ENCODE measurements around the gene INVS. TPM values are rescaled to one million over a fixed set of nuclear protein-coding genes. Genes with fewer than 3 reads are reported as not detected.
A peak's percentile ranks its signal among the peaks of the same experiment; 100 is the strongest.

Gene INVS
- total RNA-seq, 3 donors from 2014 or later (not counting 1 experiment from before 2014, with no cell fraction given) = 24.5 to 30.6 (median 27.4) TPM

GRCh38 chr9:100106616-100107015 lies 7.6 kb downstream of the INVS start:
- Histone ChIP-seq H3K36me3 (ENCODE audit: control insufficient read depth, insufficient read depth, low read length) (peaks cover 51% of the 10 kb centered on the region), H3K9me3 (ENCODE audit: control insufficient read depth, insufficient read depth, low read length) (no peaks in the 10 kb centered on the region), H3K4me3 (ENCODE audit: low read length) (no peak overlapping the region), H3K27me3 (ENCODE audit: control insufficient read depth, insufficient read depth, low read length) (no peaks in the 10 kb centered on the region), H3K4me1 (ENCODE audit: control insufficient read depth, insufficient read depth, low read length) (no peaks in the 10 kb centered on the region), H3K27ac (ENCODE audit: low read length) (no peak overlapping the region)
- DNase-seq (no peak), ATAC-seq (no peak)
- Mint-ChIP-seq H3K9me3 (no peaks in the 10 kb centered on the region), H3K36me3 (no peaks in the 10 kb centered on the region), H3K27me3 (ENCODE audit: low read depth in 2 of 2) (no peaks in the 10 kb centered on the region), H3K4me1 (peaks cover 0 to 10% of the 10 kb centered on the region in 2 donors), H3K4me3 (no peak overlapping the region), H3K27ac (no peak overlapping the region)
- TF ChIP-seq CTCF (IDR thresholded peaks at IDR 0.05) = no peak
- intact Hi-C loops (cut with micrococcal nuclease) = no loop called here
- 37% methylated on average over 2 of the region's 2 CpGs for WGBS (ENCODE audit: insufficient coverage)

DNA sequence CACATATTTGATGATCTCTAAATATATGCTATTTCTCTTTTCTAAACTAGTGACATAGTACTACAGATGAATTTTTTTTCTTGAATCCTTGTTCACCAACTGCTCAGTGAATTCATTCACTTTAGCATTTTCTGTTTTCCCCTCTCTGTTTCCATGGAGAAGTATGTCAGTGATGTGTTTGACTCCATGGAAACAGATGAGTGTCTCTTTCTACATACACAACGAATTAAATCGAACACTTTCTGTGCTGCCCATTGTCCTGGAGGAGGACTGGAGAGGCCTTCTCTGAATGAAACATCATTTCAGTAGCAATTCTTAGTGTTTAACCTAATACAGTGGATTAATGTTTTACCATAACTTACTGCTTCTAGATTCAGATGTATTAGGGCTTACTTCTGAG lies 9.5 kb downstream of the INVS start:
- Histone ChIP-seq H3K4me3 (ENCODE audit: low read length) (no peak overlapping the region), H3K27me3 (ENCODE audit: control insufficient read depth, insufficient read depth, low read length) (no peaks in the 10 kb centered on the region), H3K4me1 (ENCODE audit: control insufficient read depth, insufficient read depth, low read length) (no peaks in the 10 kb centered on the region), H3K27ac (ENCODE audit: low read length) (no peak overlapping the region), H3K9me3 (ENCODE audit: control insufficient read depth, insufficient read depth, low read length) (no peaks in the 10 kb centered on the region), H3K36me3 (ENCODE audit: control insufficient read depth, insufficient read depth, low read length) (peaks cover 54% of the 10 kb centered on the region)
- 93% methylated on average over 2 of the region's 2 CpGs for WGBS (ENCODE audit: insufficient coverage)
- Mint-ChIP-seq H3K4me3 (no peak overlapping the region), H3K27me3 (ENCODE audit: low read depth in 2 of 2) (no peaks in the 10 kb centered on the region), H3K9me3 (no peaks in the 10 kb centered on the region), H3K36me3 (no peaks in the 10 kb centered on the region), H3K27ac (no peak overlapping the region), H3K4me1 (peaks cover 6 to 15% of the 10 kb centered on the region in 2 donors)
- intact Hi-C loops (cut with micrococcal nuclease) = no loop called here
- DNase-seq (no peak), ATAC-seq (no peak)
- no peak for TF ChIP-seq CTCF (IDR thresholded peaks at IDR 0.05)

DNA sequence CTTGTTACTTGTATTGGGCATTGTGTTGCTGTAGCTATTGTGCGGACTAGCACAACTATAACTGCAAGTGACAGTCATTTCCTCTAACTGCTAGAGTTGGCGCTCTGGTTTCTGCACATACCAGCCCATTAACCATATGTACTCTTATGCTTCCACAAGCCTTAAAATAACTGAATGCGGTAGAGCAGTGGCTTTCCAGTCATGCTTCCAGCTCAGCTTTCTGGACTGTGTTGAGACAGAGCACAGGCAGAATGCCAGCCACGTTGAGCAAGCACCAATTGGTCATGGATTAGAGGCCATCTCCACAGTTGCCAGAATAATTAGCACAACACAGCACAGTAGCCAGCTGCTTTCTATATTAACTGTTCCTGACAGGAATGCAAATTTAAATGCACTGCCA lies 12.2 kb downstream of the INVS start:
- no peaks in the 10 kb centered on the region for H3K27me3 Mint-ChIP-seq (ENCODE audit: low read depth in 2 of 2)
- H3K36me3 Mint-ChIP-seq = no peaks in the 10 kb centered on the region
- DNase-seq (no peak), ATAC-seq (peak; percentile 27 to 51 (median 34))
- H3K4me3 Mint-ChIP-seq = no peak overlapping the region
- H3K27ac Mint-ChIP-seq = no peak overlapping the region
- WGBS (ENCODE audit: insufficient coverage) = 86% methylated on average over 4 of the region's 4 CpGs
- no peaks in the 10 kb centered on the region for H3K9me3 Mint-ChIP-seq
- Histone ChIP-seq H3K9me3 (ENCODE audit: control insufficient read depth, insufficient read depth, low read length) (no peaks in the 10 kb centered on the region), H3K4me1 (ENCODE audit: control insufficient read depth, insufficient read depth, low read length) (no peaks in the 10 kb centered on the region), H3K27me3 (ENCODE audit: control insufficient read depth, insufficient read depth, low read length) (no peaks in the 10 kb centered on the region), H3K27ac (ENCODE audit: low read length) (no peak overlapping the region), H3K36me3 (ENCODE audit: control insufficient read depth, insufficient read depth, low read length) (peaks cover 33% of the 10 kb centered on the region), H3K4me3 (ENCODE audit: low read length) (no peak overlapping the region)
- intact Hi-C loops (cut with micrococcal nuclease) = no loop called here
- no peak for TF ChIP-seq CTCF (IDR thresholded peaks at IDR 0.05)
- H3K4me1 Mint-ChIP-seq = peaks cover 10 to 18% of the 10 kb centered on the region in 2 donors

DNA sequence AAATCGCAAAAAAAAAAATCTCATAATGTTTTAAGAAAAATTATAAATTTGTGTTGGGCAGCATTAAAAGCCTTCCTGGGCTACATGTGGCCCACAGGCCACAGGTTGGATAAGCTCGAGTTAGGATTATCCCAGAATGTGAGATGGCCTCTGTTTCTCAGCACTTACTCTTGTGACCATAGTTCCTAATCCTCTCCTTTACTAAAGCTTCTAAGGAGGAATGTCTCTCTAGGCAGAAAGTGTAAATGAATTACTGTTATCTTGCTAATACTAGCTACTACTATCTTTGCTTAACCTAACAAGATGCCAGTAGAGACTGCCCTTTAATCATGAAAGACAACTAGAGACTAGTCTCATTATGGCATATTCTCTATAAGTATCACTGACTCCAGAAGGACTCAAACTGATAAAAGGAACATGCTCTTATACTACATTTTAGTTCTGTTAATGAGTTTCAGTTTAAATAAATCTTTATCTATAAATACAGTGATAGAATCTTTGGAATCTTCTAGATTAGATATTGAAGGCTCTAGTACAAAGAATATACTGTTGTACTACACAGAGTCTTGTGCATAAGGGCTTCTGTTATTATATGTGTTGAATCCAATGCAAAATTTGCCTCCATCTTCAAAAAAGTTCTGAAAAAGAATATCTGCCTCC lies 13.8 kb downstream of the INVS start:
- Histone ChIP-seq H3K9me3 (ENCODE audit: control insufficient read depth, insufficient read depth, low read length) (no peaks in the 10 kb centered on the region), H3K27me3 (ENCODE audit: control insufficient read depth, insufficient read depth, low read length) (no peaks in the 10 kb centered on the region), H3K4me1 (ENCODE audit: control insufficient read depth, insufficient read depth, low read length) (no peaks in the 10 kb centered on the region), H3K36me3 (ENCODE audit: control insufficient read depth, insufficient read depth, low read length) (peaks cover 19% of the 10 kb centered on the region), H3K4me3 (ENCODE audit: low read length) (no peak overlapping the region), H3K27ac (ENCODE audit: low read length) (no peak overlapping the region)
- DNase-seq = no peak
- 92% methylated on average over 2 of the region's 2 CpGs for WGBS (ENCODE audit: insufficient coverage)
- ATAC-seq = no peak
- H3K27ac Mint-ChIP-seq = no peak overlapping the region
- peaks cover 10 to 18% of the 10 kb centered on the region in 2 donors for H3K4me1 Mint-ChIP-seq
- H3K9me3 Mint-ChIP-seq = no peaks in the 10 kb centered on the region
- no peak overlapping the region for H3K4me3 Mint-ChIP-seq
- TF ChIP-seq CTCF (IDR thresholded peaks at IDR 0.05) = no peak
- intact Hi-C loops (cut with micrococcal nuclease) = no loop called here
- H3K27me3 Mint-ChIP-seq (ENCODE audit: low read depth in 2 of 2) = no peaks in the 10 kb centered on the region
- no peaks in the 10 kb centered on the region for H3K36me3 Mint-ChIP-seq

Measured in natural killer cell (primary cell).